Liver (tissue), 9 donors: Measurements from ENCODE around the gene EPHB4. TPM values are rescaled to one million over a fixed set of nuclear protein-coding genes. Genes with fewer than 3 reads are reported as not detected.
A peak's percentile ranks its signal among the peaks of the same experiment; 100 is the strongest.

Experiments
- DNase-seq: peaks from one replicate; pipeline ENCODE4 v3.0.0-alpha.2; 2017; ENCODE audit warnings: low spot score
- H3K27ac ChIP-seq, 2 donors: one replicate each; pipeline ENCODE4 v1.7.0; 2013; ENCODE audit warnings: inconsistent platforms in 2 of 2, low read length in 2 of 2, control low read depth in 1 of 2, low read depth in 1 of 2, mild to moderate bottlenecking in 1 of 2
- H3K27me3 ChIP-seq, 4 donors: one replicate each; pipeline versions ENCODE4 v1.6.1 to v1.7.0; 2013; ENCODE audit warnings: low read length in 3 of 4, inconsistent platforms in 1 of 4, mild to moderate bottlenecking in 1 of 4, moderate library complexity in 1 of 4; ENCODE audit not compliant: control insufficient read depth in 4 of 4, insufficient read depth in 4 of 4
- H3K36me3 ChIP-seq, 4 donors: one replicate each; pipeline versions ENCODE4 v1.6.1 to v1.7.0; 2013; ENCODE audit warnings: low read length in 3 of 4, mild to moderate bottlenecking in 3 of 4, low read depth in 1 of 4, moderate library complexity in 1 of 4; ENCODE audit not compliant: control insufficient read depth in 4 of 4, insufficient read depth in 3 of 4
- H3K4me1 ChIP-seq, 4 donors: one replicate each; pipeline versions ENCODE4 v1.6.1 to v1.7.0; 2013; ENCODE audit warnings: low read length in 3 of 4, mild to moderate bottlenecking in 3 of 4, moderate library complexity in 1 of 4; ENCODE audit not compliant: control insufficient read depth in 4 of 4, insufficient read depth in 4 of 4
- H3K4me3 ChIP-seq, 3 donors: one replicate each; pipeline versions ENCODE4 v1.6.1 to v1.7.0; 2013; ENCODE audit warnings: low read length in 3 of 3, control low read depth in 1 of 3, low read depth in 1 of 3, mild to moderate bottlenecking in 1 of 3
- H3K9ac ChIP-seq, 2 donors: one replicate each; pipeline ENCODE4 v1.7.0; 2013; ENCODE audit warnings: low read length in 2 of 2, mild to moderate bottlenecking in 2 of 2, moderate library complexity in 2 of 2, control low read depth in 1 of 2, low read depth in 1 of 2
- H3K9me3 ChIP-seq, 4 donors: one replicate each; pipeline versions ENCODE4 v1.6.1 to v1.7.0; 2013; ENCODE audit warnings: low read length in 3 of 4; ENCODE audit not compliant: control insufficient read depth in 4 of 4
- EGR1 ChIP-seq, 2 donors: IDR thresholded peaks; 2 replicates each; pipeline ENCODE4 v1.6.1; 2016 to 2018; ENCODE audit warnings: antibody characterized with exemption in 2 of 2, low read depth in 2 of 2
- FOXA1 ChIP-seq: IDR thresholded peaks from 2 replicates; pipeline ENCODE4 v1.6.1; 2016; ENCODE audit warnings: antibody characterized with exemption
- FOXA2 ChIP-seq: IDR thresholded peaks from 2 replicates; pipeline ENCODE4 v1.6.1; 2016; ENCODE audit warnings: antibody characterized with exemption
- GABPA ChIP-seq, 2 donors: IDR thresholded peaks in 1 of 2; conservative IDR thresholded peaks in 1 of 2; 2 replicates each; pipeline ENCODE4 v1.6.1; 2016; ENCODE audit warnings: antibody characterized with exemption in 2 of 2, mild to moderate bottlenecking in 1 of 2, moderate library complexity in 1 of 2
- HNF4A ChIP-seq, 2 donors: conservative IDR thresholded peaks; 2 replicates each; pipeline ENCODE4 v1.6.1; 2016; ENCODE audit warnings: antibody characterized with exemption in 2 of 2, mild to moderate bottlenecking in 2 of 2
- JUND ChIP-seq, 2 donors: IDR thresholded peaks; 2 replicates each; pipeline ENCODE4 v1.6.1; 2016; ENCODE audit warnings: antibody characterized with exemption in 2 of 2
- NR2F2 ChIP-seq: IDR thresholded peaks from 2 replicates; pipeline ENCODE4 v1.6.1; 2016; ENCODE audit warnings: antibody characterized with exemption
- RAD21 ChIP-seq, 2 donors: IDR thresholded peaks; 2 replicates each; pipeline ENCODE4 v1.6.1; 2016; ENCODE audit warnings: antibody characterized with exemption in 2 of 2, mild to moderate bottlenecking in 2 of 2
- RXRA ChIP-seq, 2 donors: IDR thresholded peaks; 2 replicates each; pipeline ENCODE4 v1.6.1; 2017 to 2018; ENCODE audit warnings: antibody characterized with exemption in 2 of 2, mild to moderate bottlenecking in 1 of 2
- SP1 ChIP-seq: IDR thresholded peaks from 2 replicates; pipeline ENCODE4 v1.6.1; 2018; ENCODE audit warnings: antibody characterized with exemption, mild to moderate bottlenecking
- TAF1 ChIP-seq: conservative IDR thresholded peaks from 2 replicates; pipeline ENCODE4 v1.6.1; 2016; ENCODE audit warnings: antibody characterized with exemption, mild to moderate bottlenecking
- YY1 ChIP-seq: IDR thresholded peaks from 2 replicates; pipeline ENCODE4 v1.6.1; 2016; ENCODE audit warnings: antibody characterized with exemption, mild to moderate bottlenecking
- WGBS: extraction: QIAGEN DNeasy Blood & Tissue Kit; methylation state at CpG from one replicate; pipeline ENCODE4 v1.1.7; 2013; 5-methylcytosine and 5-hydroxymethylcytosine counted together
- polyA plus RNA-seq, 2 donors: library from polyadenylated mRNA; stranded (reverse) in 1 of 2; unstranded in 1 of 2; fragments of 200-250 nt in 1 of 2; fragments of >200 nt in 1 of 2; fragmentation: Nextera tagmentation in 1 of 2; extraction: Ambion mirVana in 1 of 2; gene quantifications; one replicate each; pipeline versions ENCODE4 v1.2.1 to v1.2.3, GENCODE V29; 2013 to 2015
- total RNA-seq, 2 donors: library from RNA; depleted of rRNA; stranded (reverse); fragments of >200 nt; gene quantifications; one replicate each; pipeline ENCODE4 v1.2.3, GENCODE V29; 2014
- TF ChIP-seq, protein P1 (sequence below): fragments of 150-350 bp; IDR thresholded peaks from 2 replicates; pipeline ENCODE4 v1.5.1; 2017; ENCODE audit warnings: improper control_type of control experiment, low read depth, low read length; ENCODE audit not compliant: missing input control
- TF ChIP-seq, protein P2 (sequence below): IDR thresholded peaks from 2 replicates; pipeline ENCODE4 v1.6.1; 2016; ENCODE audit warnings: antibody characterized with exemption
- TF ChIP-seq, protein P3 (sequence below): IDR thresholded peaks from 2 replicates; pipeline ENCODE4 v1.6.1; 2016; ENCODE audit warnings: antibody characterized with exemption
- donor health status: healthy.
- donor health status: healthy.
- donor health status: healthy.
- donor health status: healthy.
- donor health status: healthy.

The EPHB4 gene
- total and polyA plus RNA-seq, 4 donors, result 14.4 to 53.0 (median 50.0) TPM

DNA sequence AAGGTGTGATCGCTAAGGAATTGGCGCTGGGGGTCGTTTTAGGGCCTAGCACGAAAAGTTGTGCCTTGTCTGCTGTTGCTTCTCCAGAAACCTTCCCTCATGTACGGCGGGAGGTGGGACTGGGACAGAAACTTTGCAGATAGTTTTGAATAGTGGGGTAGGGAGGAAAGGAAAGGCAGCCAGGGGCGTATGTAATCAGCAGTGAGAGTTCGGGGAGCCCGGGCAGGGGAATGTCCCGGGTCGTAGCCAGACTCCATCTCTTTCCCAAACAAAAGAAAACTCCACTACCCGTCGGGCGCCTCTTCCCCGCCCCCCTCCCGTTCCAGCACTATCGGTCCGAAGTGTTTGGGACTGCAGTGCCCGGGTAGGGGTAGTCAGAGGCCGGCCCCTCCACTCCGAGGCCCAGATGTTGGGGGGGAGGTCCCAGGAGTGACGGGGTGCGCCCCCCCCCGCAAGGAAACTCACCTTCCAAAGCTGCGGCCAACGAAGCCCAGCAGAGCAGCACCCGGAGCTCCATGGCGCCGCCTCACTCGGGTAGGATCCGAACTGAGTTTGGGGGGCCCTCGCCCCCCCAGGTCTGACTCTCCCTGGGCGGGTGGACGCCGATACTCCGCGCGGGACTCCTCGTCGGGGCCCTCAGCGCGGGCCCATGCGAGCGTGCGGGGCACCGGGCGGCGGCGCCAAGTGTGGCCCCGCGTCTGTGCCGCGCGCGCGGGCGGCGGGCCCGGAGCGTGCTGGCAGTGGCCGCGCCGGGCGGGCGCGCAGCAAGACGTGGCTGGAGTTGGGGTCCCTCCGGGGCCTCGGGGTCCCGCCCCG, 601 bp downstream of the EPHB4 start (continued):
- TF ChIP-seq, protein P1, sequence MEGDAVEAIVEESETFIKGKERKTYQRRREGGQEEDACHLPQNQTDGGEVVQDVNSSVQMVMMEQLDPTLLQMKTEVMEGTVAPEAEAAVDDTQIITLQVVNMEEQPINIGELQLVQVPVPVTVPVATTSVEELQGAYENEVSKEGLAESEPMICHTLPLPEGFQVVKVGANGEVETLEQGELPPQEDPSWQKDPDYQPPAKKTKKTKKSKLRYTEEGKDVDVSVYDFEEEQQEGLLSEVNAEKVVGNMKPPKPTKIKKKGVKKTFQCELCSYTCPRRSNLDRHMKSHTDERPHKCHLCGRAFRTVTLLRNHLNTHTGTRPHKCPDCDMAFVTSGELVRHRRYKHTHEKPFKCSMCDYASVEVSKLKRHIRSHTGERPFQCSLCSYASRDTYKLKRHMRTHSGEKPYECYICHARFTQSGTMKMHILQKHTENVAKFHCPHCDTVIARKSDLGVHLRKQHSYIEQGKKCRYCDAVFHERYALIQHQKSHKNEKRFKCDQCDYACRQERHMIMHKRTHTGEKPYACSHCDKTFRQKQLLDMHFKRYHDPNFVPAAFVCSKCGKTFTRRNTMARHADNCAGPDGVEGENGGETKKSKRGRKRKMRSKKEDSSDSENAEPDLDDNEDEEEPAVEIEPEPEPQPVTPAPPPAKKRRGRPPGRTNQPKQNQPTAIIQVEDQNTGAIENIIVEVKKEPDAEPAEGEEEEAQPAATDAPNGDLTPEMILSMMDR, result no peak
- TF ChIP-seq RXRA (IDR thresholded peaks at IDR 0.05) (no peak), SP1 (no peak), RAD21 (IDR thresholded peaks at IDR 0.05) (no peak), EGR1 (IDR thresholded peaks at IDR 0.05; ENCODE audit: low read depth in 2 of 2) (no peak)
- TF ChIP-seq, protein P2, sequence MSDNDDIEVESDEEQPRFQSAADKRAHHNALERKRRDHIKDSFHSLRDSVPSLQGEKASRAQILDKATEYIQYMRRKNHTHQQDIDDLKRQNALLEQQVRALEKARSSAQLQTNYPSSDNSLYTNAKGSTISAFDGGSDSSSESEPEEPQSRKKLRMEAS, result no peak

DNA sequence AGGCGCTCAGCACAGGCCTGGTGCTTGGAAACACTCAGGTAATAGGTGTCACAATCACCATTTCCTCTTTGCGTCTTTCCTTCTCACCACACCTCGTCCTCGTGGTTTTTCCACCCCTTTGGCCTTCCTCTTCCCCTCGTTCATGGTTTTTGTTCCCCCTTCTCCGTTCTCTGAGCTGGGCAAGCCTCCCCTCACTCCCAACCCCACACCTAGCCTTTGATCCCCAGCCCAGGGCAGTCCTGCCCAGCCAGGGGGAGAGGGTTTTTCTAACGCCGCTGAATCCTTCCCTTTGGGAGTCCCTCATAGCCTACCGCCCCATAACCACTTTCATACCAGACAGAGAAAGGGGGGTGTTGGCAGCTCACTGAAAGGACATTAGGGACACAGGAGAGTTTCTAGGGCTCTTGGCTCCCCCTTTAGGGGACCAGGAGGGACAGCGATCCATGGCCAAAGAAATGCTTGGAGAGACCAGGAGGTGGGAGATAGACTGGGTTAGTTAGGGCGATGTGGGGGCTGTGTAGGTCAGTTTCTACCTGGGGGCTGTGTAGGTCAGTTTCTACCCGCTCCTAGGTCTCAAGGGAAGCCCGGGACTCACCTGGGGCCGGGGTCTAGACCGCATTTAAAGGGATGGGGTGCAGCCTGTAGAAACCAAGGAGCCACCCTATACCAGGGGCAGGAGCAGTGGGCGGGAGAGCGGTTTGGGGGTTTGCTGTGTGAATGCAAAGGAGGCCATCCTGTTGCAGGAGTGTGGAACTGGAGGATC, 1.4 kb downstream of the EPHB4 start:
- no peaks in the 10 kb centered on the region for H3K27me3 ChIP-seq

GRCh38 chr7:100825215-100825671, 2.1 kb downstream of the EPHB4 start:
- TF ChIP-seq RAD21 (IDR thresholded peaks at IDR 0.05), result peak in 1 of 2 donors; percentile 15
- no peak for TF ChIP-seq HNF4A (conservative IDR thresholded peaks at IDR 0.05)
- peak; percentile 76 for TF ChIP-seq NR2F2
- DNase-seq, result no peak
- Histone ChIP-seq H3K27ac (peak overlapping the region; percentile 71 to 87), H3K9me3 (no peaks in the 10 kb centered on the region), H3K4me1 (peaks cover 21 to 63% (median 43%) of the 10 kb centered on the region in 4 donors), H3K27me3 (no peaks in the 10 kb centered on the region), H3K9ac (peak overlapping the region in 1 of 2 donors; percentile 65), H3K4me3 (peak overlapping the region; percentile 75 to 91 (median 90)), H3K36me3 (peaks cover 2 to 21% (median 10%) of the 10 kb centered on the region in 4 donors)
- 20% methylated on average over 16 of the region's 16 CpGs for WGBS

More for the DNA sequence above, 1.4 kb downstream of the EPHB4 start:
- peaks cover 21 to 69% (median 48%) of the 10 kb centered on the region in 4 donors for H3K4me1 ChIP-seq
- peaks cover 2 to 14% (median 10%) of the 10 kb centered on the region in 4 donors for H3K36me3 ChIP-seq
- H3K4me3 ChIP-seq, result peak overlapping the region; percentile 75 to 91 (median 90)
- H3K9ac ChIP-seq, result peak overlapping the region; percentile 15 to 82
- WGBS, result 7% methylated on average over 17 of the region's 17 CpGs
- peak overlapping the region; percentile 71 to 87 for H3K27ac ChIP-seq
- H3K9me3 ChIP-seq, result no peaks in the 10 kb centered on the region
- DNase-seq, result no peak
- TF ChIP-seq RAD21 (IDR thresholded peaks at IDR 0.05) (peak; percentile 52 to 53), TAF1 (no peak)

DNA sequence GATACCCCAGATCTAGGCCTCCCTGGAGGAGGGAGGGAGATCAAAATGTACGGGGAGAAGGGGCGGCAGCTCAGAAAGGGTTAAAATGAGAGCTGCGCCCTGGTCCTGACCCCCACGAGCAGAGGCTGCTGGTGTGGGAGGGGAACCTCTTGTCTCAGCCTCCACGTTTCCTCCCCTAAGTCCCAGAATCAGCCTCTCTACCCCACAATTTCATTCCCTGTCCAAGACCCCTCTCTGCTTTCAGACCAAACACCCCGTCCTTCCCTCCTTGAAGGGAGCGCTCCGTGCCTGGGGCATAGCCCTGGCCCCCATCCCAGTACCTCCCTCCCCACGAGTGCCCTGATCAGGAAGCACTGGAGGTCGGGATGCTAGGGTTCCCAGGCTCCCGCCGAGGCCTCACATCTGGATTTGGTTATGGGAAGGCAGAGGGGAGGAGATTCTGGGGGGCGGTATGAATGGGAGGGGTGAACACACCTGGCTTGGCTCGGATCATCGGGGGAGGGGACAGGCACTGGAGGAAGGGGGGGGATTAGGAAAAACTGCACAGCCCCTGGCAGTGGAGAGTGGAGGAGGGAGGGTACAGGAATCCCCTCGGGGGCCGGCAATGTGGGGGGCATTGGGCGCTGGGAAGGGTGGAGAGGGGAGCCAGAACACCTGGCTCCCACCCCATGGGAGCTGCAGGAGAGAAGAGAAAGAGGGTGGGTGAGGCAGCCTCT, 2.7 kb downstream of the EPHB4 start:
- DNase-seq, result no peak

More for the DNA sequence above, 2.7 kb downstream of the EPHB4 start:
- Histone ChIP-seq H3K9ac (peak overlapping the region in 1 of 2 donors; percentile 65), H3K4me3 (peak overlapping the region in 2 of 3 donors; percentile 75 to 91), H3K4me1 (peaks cover 21 to 63% (median 42%) of the 10 kb centered on the region in 4 donors), H3K9me3 (no peaks in the 10 kb centered on the region), H3K27ac (peak overlapping the region; percentile 0 to 87), H3K27me3 (no peaks in the 10 kb centered on the region), H3K36me3 (peaks cover 2 to 27% (median 14%) of the 10 kb centered on the region in 4 donors)
- 45% methylated on average over 18 of the region's 18 CpGs for WGBS
- TF ChIP-seq RXRA (IDR thresholded peaks at IDR 0.05), result no peak
- no peak for TF ChIP-seq JUND (IDR thresholded peaks at IDR 0.05)
- no peak for TF ChIP-seq NR2F2
- no peak for TF ChIP-seq RAD21 (IDR thresholded peaks at IDR 0.05)
- TF ChIP-seq GABPA (IDR thresholded peaks at IDR 0.05 in 1 of 2, conservative IDR thresholded peaks at IDR 0.05 in 1 of 2), result no peak
- no peak for TF ChIP-seq FOXA1
- TF ChIP-seq, protein P1, result no peak
- TF ChIP-seq EGR1 (IDR thresholded peaks at IDR 0.05; ENCODE audit: low read depth in 2 of 2), result no peak
- no peak for TF ChIP-seq HNF4A (conservative IDR thresholded peaks at IDR 0.05)
- TF ChIP-seq FOXA2, result no peak
- TF ChIP-seq, protein P3, sequence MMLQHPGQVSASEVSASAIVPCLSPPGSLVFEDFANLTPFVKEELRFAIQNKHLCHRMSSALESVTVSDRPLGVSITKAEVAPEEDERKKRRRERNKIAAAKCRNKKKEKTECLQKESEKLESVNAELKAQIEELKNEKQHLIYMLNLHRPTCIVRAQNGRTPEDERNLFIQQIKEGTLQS, result no peak
- no peak for TF ChIP-seq YY1
